K562 (cell line): ENCODE data around the gene FUT8.

Experiments
- MTF1 ChIP-seq: fragments of 250-450 bp; sonication (Bioruptor Pico); IDR thresholded peaks from 2 replicates; pipeline ENCODE4 v1.9.0; 2021; ENCODE audit warnings: moderate library complexity, mild to moderate bottlenecking, inconsistent platforms, borderline replicate concordance
- PRPF4 ChIP-seq: fragments of 200-400 bp; formaldehyde crosslinking; IDR thresholded peaks from one replicate; pipeline ENCODE4 v1.6.1; 2017; ENCODE audit warnings: low read length, low read depth, mild to moderate bottlenecking; ENCODE audit not compliant: insufficient read depth, poor library complexity, severe bottlenecking
- RAD21 ChIP-seq, 2 experiments: fragments of 250-450 bp in 1 of 2; fragments of 450-650 bp in 1 of 2; sonication (Bioruptor Pico) in 1 of 2; formaldehyde crosslinking in 1 of 2; IDR thresholded peaks in 1 of 2; conservative IDR thresholded peaks in 1 of 2; 2 replicates each; pipeline versions ENCODE4 v1.4.0 to v1.8.0; 2020 to 2022; ENCODE audit warnings: mild to moderate bottlenecking in 2 of 2, moderate library complexity in 1 of 2
- SP1 ChIP-seq: sonication (generic); formaldehyde crosslinking; IDR thresholded peaks from 2 replicates; pipeline ENCODE4 v1.8.1; 2022; ENCODE audit warnings: mild to moderate bottlenecking, missing genetic modification reagents
- ZBTB1 ChIP-seq: sonication (generic); formaldehyde crosslinking; IDR thresholded peaks from 2 replicates; pipeline ENCODE4 v1.8.1; 2023; ENCODE audit warnings: missing genetic modification reagents, low read depth, mild to moderate bottlenecking, borderline replicate concordance
- TF ChIP-seq, protein P1 (sequence below), 3 experiments: IDR thresholded peaks in 2 of 3; conservative IDR thresholded peaks in 1 of 3; 2 replicates each; pipeline ENCODE4 v1.5.1; 2011 to 2012; ENCODE audit warnings: low read length in 3 of 3, mild to moderate bottlenecking in 3 of 3, control low read depth in 2 of 3, improper control_type of control experiment in 1 of 3, inconsistent platforms in 1 of 3, low read depth in 1 of 3, mixed read lengths in 1 of 3, moderate library complexity in 1 of 3; ENCODE audit not compliant: insufficient read depth in 2 of 3
- TF ChIP-seq, protein P2 (sequence below): sonication (generic); formaldehyde crosslinking; IDR thresholded peaks from 2 replicates; pipeline ENCODE4 v1.8.1; 2023; ENCODE audit warnings: mild to moderate bottlenecking, missing genetic modification reagents, moderate library complexity
- TF ChIP-seq, protein P3 (sequence below), 2 experiments: fragments of 450-650 bp; formaldehyde crosslinking in 1 of 2; IDR thresholded peaks; 2 replicates each; pipeline versions ENCODE4 v1.4.0 to v1.6.1; 2014 to 2020; ENCODE audit warnings: mild to moderate bottlenecking in 2 of 2, borderline replicate concordance in 1 of 2, low read depth in 1 of 2

DNA sequence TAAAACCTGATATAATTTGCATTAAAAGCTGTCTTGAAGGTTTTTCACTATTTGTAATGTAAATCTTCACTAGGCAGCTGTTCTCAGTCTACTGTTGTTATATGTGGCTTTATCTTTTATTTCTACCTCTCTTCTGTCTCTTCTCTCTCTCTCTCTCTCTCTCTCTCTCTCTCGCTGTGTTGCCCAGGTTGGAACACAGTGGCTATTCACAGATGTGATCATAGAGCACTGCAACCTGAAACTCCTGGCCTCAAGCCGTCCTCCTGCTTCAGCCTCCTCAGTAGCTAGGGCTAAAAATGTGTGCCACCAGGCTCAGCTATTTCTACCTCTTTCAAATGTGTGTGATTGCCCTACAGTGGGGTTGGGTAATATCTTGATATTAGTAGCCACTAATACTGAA, 21.1 kb downstream of the FUT8 start:
- TF ChIP-seq, protein P1, sequence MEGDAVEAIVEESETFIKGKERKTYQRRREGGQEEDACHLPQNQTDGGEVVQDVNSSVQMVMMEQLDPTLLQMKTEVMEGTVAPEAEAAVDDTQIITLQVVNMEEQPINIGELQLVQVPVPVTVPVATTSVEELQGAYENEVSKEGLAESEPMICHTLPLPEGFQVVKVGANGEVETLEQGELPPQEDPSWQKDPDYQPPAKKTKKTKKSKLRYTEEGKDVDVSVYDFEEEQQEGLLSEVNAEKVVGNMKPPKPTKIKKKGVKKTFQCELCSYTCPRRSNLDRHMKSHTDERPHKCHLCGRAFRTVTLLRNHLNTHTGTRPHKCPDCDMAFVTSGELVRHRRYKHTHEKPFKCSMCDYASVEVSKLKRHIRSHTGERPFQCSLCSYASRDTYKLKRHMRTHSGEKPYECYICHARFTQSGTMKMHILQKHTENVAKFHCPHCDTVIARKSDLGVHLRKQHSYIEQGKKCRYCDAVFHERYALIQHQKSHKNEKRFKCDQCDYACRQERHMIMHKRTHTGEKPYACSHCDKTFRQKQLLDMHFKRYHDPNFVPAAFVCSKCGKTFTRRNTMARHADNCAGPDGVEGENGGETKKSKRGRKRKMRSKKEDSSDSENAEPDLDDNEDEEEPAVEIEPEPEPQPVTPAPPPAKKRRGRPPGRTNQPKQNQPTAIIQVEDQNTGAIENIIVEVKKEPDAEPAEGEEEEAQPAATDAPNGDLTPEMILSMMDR (IDR thresholded peaks at IDR 0.05 in 2 of 3, conservative IDR thresholded peaks at IDR 0.05 in 1 of 3; ENCODE audit: insufficient read depth in 2 of 3, low read depth in 1 of 3, low read length in 3 of 3) = no peak
- TF ChIP-seq SP1 (CRISPR knock-in tag) (no peak), RAD21 (CRISPR knock-in tag; conservative IDR thresholded peaks at IDR 0.05 in 1 of 2, IDR thresholded peaks at IDR 0.05 in 1 of 2) (no peak), MTF1 (CRISPR knock-in tag) (no peak), ZBTB1 (CRISPR knock-in tag) (no peak), PRPF4 (no peak)
- TF ChIP-seq, protein P2, sequence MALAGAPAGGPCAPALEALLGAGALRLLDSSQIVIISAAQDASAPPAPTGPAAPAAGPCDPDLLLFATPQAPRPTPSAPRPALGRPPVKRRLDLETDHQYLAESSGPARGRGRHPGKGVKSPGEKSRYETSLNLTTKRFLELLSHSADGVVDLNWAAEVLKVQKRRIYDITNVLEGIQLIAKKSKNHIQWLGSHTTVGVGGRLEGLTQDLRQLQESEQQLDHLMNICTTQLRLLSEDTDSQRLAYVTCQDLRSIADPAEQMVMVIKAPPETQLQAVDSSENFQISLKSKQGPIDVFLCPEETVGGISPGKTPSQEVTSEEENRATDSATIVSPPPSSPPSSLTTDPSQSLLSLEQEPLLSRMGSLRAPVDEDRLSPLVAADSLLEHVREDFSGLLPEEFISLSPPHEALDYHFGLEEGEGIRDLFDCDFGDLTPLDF = no peak
- TF ChIP-seq, protein P3, sequence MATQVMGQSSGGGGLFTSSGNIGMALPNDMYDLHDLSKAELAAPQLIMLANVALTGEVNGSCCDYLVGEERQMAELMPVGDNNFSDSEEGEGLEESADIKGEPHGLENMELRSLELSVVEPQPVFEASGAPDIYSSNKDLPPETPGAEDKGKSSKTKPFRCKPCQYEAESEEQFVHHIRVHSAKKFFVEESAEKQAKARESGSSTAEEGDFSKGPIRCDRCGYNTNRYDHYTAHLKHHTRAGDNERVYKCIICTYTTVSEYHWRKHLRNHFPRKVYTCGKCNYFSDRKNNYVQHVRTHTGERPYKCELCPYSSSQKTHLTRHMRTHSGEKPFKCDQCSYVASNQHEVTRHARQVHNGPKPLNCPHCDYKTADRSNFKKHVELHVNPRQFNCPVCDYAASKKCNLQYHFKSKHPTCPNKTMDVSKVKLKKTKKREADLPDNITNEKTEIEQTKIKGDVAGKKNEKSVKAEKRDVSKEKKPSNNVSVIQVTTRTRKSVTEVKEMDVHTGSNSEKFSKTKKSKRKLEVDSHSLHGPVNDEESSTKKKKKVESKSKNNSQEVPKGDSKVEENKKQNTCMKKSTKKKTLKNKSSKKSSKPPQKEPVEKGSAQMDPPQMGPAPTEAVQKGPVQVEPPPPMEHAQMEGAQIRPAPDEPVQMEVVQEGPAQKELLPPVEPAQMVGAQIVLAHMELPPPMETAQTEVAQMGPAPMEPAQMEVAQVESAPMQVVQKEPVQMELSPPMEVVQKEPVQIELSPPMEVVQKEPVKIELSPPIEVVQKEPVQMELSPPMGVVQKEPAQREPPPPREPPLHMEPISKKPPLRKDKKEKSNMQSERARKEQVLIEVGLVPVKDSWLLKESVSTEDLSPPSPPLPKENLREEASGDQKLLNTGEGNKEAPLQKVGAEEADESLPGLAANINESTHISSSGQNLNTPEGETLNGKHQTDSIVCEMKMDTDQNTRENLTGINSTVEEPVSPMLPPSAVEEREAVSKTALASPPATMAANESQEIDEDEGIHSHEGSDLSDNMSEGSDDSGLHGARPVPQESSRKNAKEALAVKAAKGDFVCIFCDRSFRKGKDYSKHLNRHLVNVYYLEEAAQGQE (IDR thresholded peaks at IDR 0.05; ENCODE audit: borderline replicate concordance) = no peak
- TF ChIP-seq, protein P3 (CRISPR knock-in tag; IDR thresholded peaks at IDR 0.05; ENCODE audit: low read depth) = no peak
